ENCODE results near the gene PCDHB16. TPM values are rescaled to one million over a fixed set of nuclear protein-coding genes. Genes with fewer than 3 reads are reported as not detected.
A peak's percentile ranks its signal among the peaks of the same experiment; 100 is the strongest.
"Not testable (repeated sequence)": the region's sequence is repeated elsewhere in the genome, so short reads cannot be mapped to it uniquely, and the experiment has no call there.

Gene PCDHB16
- total RNA-seq (2014; rRNA removed; shearing (Covaris generic)): 4.2 and 7.9 TPM in 2 replicates

- DNase-seq (ENCODE audit: low spot score): peak; percentile 64
These were observed at the start of gene PCDHB16 for GRCh38 chr5:141182248-141182647. Gene PCDHB16, plus strand, starts transcription at chr5:141182387. Its CDS starts 173 bp downstream, at chr5:141182560.

GRCh38 chr5:141135030-141135717, 47.0 kb upstream of the PCDHB16 start, which contains the start of gene PCDHB5:
Gene PCDHB5, plus strand, starts transcription at chr5:141135206. Its CDS starts 229 bp downstream, at chr5:141135435.
- peak; percentile 66 for DNase-seq (ENCODE audit: low spot score)

- no peak for DNase-seq (ENCODE audit: low spot score)
These were observed 46.4 kb upstream of the PCDHB16 start for GRCh38 chr5:141135718-141136266.

- not testable (repeated sequence) for DNase-seq (ENCODE audit: low spot score)
These were observed 44.8 kb upstream of the PCDHB16 start for GRCh38 chr5:141137346-141137745.

- no peak for DNase-seq (ENCODE audit: low spot score)
These were observed 32.4 kb upstream of the PCDHB16 start, which contains the start of gene PCDHB6 for GRCh38 chr5:141149812-141150211. Gene PCDHB6, plus strand, starts transcription at chr5:141150057. Its CDS starts 201 bp downstream, at chr5:141150258.

GRCh38 chr5:141150224-141150992, 31.8 kb upstream of the PCDHB16 start:
- DNase-seq (ENCODE audit: low spot score): peak; percentile 11

- no peak for DNase-seq (ENCODE audit: low spot score)
These were observed 31.2 kb upstream of the PCDHB16 start for GRCh38 chr5:141150993-141151325.

GRCh38 chr5:141151632-141152031, 30.6 kb upstream of the PCDHB16 start:
- not testable (repeated sequence) for DNase-seq (ENCODE audit: low spot score)

GRCh38 chr5:141152096-141152495, 30.1 kb upstream of the PCDHB16 start:
- DNase-seq (ENCODE audit: low spot score): not testable (repeated sequence)

GRCh38 chr5:141155540-141156374, 26.4 kb upstream of the PCDHB16 start:
- DNase-seq (ENCODE audit: low spot score): peak; percentile 51

- DNase-seq (ENCODE audit: low spot score): not testable (repeated sequence)
These were observed 24.8 kb upstream of the PCDHB16 start for GRCh38 chr5:141157356-141157755.

- not testable (repeated sequence) for DNase-seq (ENCODE audit: low spot score)
These were observed 24.3 kb upstream of the PCDHB16 start for GRCh38 chr5:141157901-141158300.

GRCh38 chr5:141172381-141173204, 9.6 kb upstream of the PCDHB16 start, which contains the start of gene PCDHB7:
Gene PCDHB7, plus strand, starts transcription at chr5:141172644. Its CDS starts 192 bp downstream, at chr5:141172836.
- DNase-seq (ENCODE audit: low spot score): peak; percentile 51

- not testable (repeated sequence) for DNase-seq (ENCODE audit: low spot score)
These were observed 7.7 kb upstream of the PCDHB16 start for GRCh38 chr5:141174291-141175104.

- no peak for DNase-seq (ENCODE audit: low spot score)
These were observed 6.3 kb upstream of the PCDHB16 start for GRCh38 chr5:141175933-141176332.

- peak; percentile 23 for DNase-seq (ENCODE audit: low spot score)
These were observed 4.5 kb upstream of the PCDHB16 start, which contains the start of gene PCDHB8 for GRCh38 chr5:141177577-141178191. Gene PCDHB8, plus strand, starts transcription at chr5:141177790. Its CDS starts 245 bp downstream, at chr5:141178035.

- not testable (repeated sequence) for DNase-seq (ENCODE audit: low spot score)
These were observed 2.8 kb upstream of the PCDHB16 start for GRCh38 chr5:141179371-141179770.

GRCh38 chr5:141179876-141180275, 2.3 kb upstream of the PCDHB16 start:
- not testable (repeated sequence) for DNase-seq (ENCODE audit: low spot score)

- DNase-seq (ENCODE audit: low spot score): no peak
These were observed 1.9 kb upstream of the PCDHB16 start for GRCh38 chr5:141180313-141180712.
